DND-41 (cell line): Measurements from ENCODE around the gene FLNB.

Source experiments
- ATAC-seq: fragments of 200-7000 bp; cut with Tn5 transposase; 3 replicates; pipeline ENCODE4 v1.9.1; 2021; ENCODE audit warnings: low read depth; ENCODE audit not compliant: insufficient read depth
- DNase-seq: peaks from one replicate; pipeline ENCODE4 v3.0.0-alpha.2; 2020
- H2AFZ ChIP-seq: 2 replicates; pipeline ENCODE4 v1.6.0; 2012; ENCODE audit warnings: low read depth, low read length
- H3K27ac ChIP-seq: 2 replicates; pipeline ENCODE4 v1.5.1; 2012; ENCODE audit warnings: low read length, inconsistent platforms
- H3K27me3 ChIP-seq: fragments of 200-600 bp; sonication (generic); 2 replicates; pipeline ENCODE4 v1.6.0; 2012; ENCODE audit warnings: low read length, mild to moderate bottlenecking, inconsistent platforms; ENCODE audit not compliant: insufficient read depth, poor library complexity
- H3K36me3 ChIP-seq: 2 replicates; pipeline ENCODE4 v1.5.1; 2012; ENCODE audit warnings: low read length, inconsistent platforms; ENCODE audit not compliant: insufficient read depth
- H3K4me1 ChIP-seq: 2 replicates; pipeline ENCODE4 v1.5.1; 2012; ENCODE audit warnings: mild to moderate bottlenecking, low read length; ENCODE audit not compliant: insufficient read depth
- H3K4me2 ChIP-seq: 2 replicates; pipeline ENCODE4 v1.6.0; 2012; ENCODE audit warnings: mild to moderate bottlenecking, moderate library complexity, low read length, inconsistent platforms; ENCODE audit not compliant: insufficient read depth
- H3K4me3 ChIP-seq, 2 experiments: fragments of 200-600 bp in 1 of 2; shearing (Covaris generic) in 1 of 2; 2 replicates each; pipeline ENCODE4 v1.5.1; 2012 to 2016; ENCODE audit warnings: inconsistent platforms in 2 of 2, low read length in 2 of 2, mild to moderate bottlenecking in 2 of 2, low read depth in 1 of 2, moderate library complexity in 1 of 2
- H3K79me2 ChIP-seq: 2 replicates; pipeline ENCODE4 v1.6.0; 2012; ENCODE audit warnings: low read length, inconsistent platforms; ENCODE audit not compliant: insufficient read depth
- H3K9ac ChIP-seq: 2 replicates; pipeline ENCODE4 v1.6.0; 2012; ENCODE audit warnings: low read depth, mild to moderate bottlenecking, inconsistent platforms, low read length, moderate library complexity
- H3K9me3 ChIP-seq: 2 replicates; pipeline ENCODE4 v1.5.1; 2012; ENCODE audit warnings: low read length, moderate library complexity, mild to moderate bottlenecking, inconsistent platforms; ENCODE audit not compliant: insufficient read depth, severe bottlenecking
- H4K20me1 ChIP-seq: 2 replicates; pipeline ENCODE4 v1.6.0; 2012; ENCODE audit warnings: low read length; ENCODE audit not compliant: insufficient read depth
- CTCF ChIP-seq: IDR thresholded peaks from 2 replicates; pipeline ENCODE4 v1.5.1; 2012; ENCODE audit warnings: borderline replicate concordance, low read length, moderate library complexity, mild to moderate bottlenecking; ENCODE audit not compliant: poor library complexity, severe bottlenecking; ENCODE audit errors: extremely low read depth
- EZH2 ChIP-seq: IDR thresholded peaks from 3 replicates; pipeline ENCODE4 v1.6.1; 2012; ENCODE audit warnings: borderline replicate concordance, low read depth, mild to moderate bottlenecking, moderate library complexity, low read length, inconsistent platforms; ENCODE audit not compliant: severe bottlenecking

Gene FLNB

GRCh38 chr3:57978316-57978715, 29.9 kb upstream of the FLNB start:
- no peaks in the 10 kb centered on the region for H3K79me2 ChIP-seq
- DNase-seq (no peak), ATAC-seq (no peak)
- no peak overlapping the region for H3K27ac ChIP-seq
- TF ChIP-seq EZH2, result no peak
- no peak for TF ChIP-seq CTCF
- H3K9ac ChIP-seq, result no peak overlapping the region
- no peaks in the 10 kb centered on the region for H3K9me3 ChIP-seq
- no peaks in the 10 kb centered on the region for H4K20me1 ChIP-seq
- no peaks in the 10 kb centered on the region for H3K27me3 ChIP-seq
- no peak overlapping the region for H3K4me2 ChIP-seq
- no peaks in the 10 kb centered on the region for H3K36me3 ChIP-seq
- H3K4me3 ChIP-seq, result no peak overlapping the region
- no peak overlapping the region for H2AFZ ChIP-seq
- peaks cover 11% of the 10 kb centered on the region for H3K4me1 ChIP-seq

- TF ChIP-seq CTCF (no peak), EZH2 (no peak)
- no peak for ATAC-seq
- H3K4me1 ChIP-seq, result peaks cover 25% of the 10 kb centered on the region
Observed at GRCh38 chr3:57980416-57980815, 27.8 kb upstream of the FLNB start.

GRCh38 chr3:57981483-57982087, 26.6 kb upstream of the FLNB start:
- Histone ChIP-seq H3K4me2 (no peak overlapping the region), H4K20me1 (no peaks in the 10 kb centered on the region), H3K27me3 (no peaks in the 10 kb centered on the region), H3K9ac (no peak overlapping the region), H2AFZ (no peak overlapping the region), H3K27ac (no peak overlapping the region), H3K79me2 (no peaks in the 10 kb centered on the region), H3K9me3 (no peaks in the 10 kb centered on the region), H3K36me3 (no peaks in the 10 kb centered on the region), H3K4me3 (no peak overlapping the region), H3K4me1 (peaks cover 25% of the 10 kb centered on the region)
- DNase-seq (no peak), ATAC-seq (no peak)
- TF ChIP-seq EZH2 (no peak), CTCF (no peak)

More at GRCh38 chr3:57980416-57980815, 27.8 kb upstream of the FLNB start:
- no peak overlapping the region for H3K27ac ChIP-seq
- no peak for DNase-seq
- H4K20me1 ChIP-seq, result no peaks in the 10 kb centered on the region
- H3K27me3 ChIP-seq, result no peaks in the 10 kb centered on the region
- H3K36me3 ChIP-seq, result no peaks in the 10 kb centered on the region
- no peak overlapping the region for H3K4me2 ChIP-seq
- H3K79me2 ChIP-seq, result no peaks in the 10 kb centered on the region
- no peak overlapping the region for H3K4me3 ChIP-seq
- H3K9me3 ChIP-seq, result no peaks in the 10 kb centered on the region
- no peak overlapping the region; the same call in 1 of the 2 replicates for H2AFZ ChIP-seq
- H3K9ac ChIP-seq, result no peak overlapping the region
